Sigmoid colon (tissue), 7 donors: ENCODE results near the gene RBM48. TPM values are rescaled to one million over a fixed set of nuclear protein-coding genes. Genes with fewer than 3 reads are reported as not detected.

Source experiments
- DNase-seq: peaks from one replicate; pipeline ENCODE4 v3.0.0-alpha.2; 2019
- H3K27ac ChIP-seq, 4 donors: fragments of 200-600 bp; sonication (generic); one replicate each; pipeline ENCODE4 v1.5.1; 2016 to 2019; ENCODE audit warnings: mild to moderate bottlenecking in 1 of 4
- H3K27me3 ChIP-seq, 3 donors: fragments of 200-600 bp; sonication (generic); one replicate each; pipeline ENCODE4 v1.5.1; 2019; ENCODE audit warnings: mild to moderate bottlenecking in 1 of 3
- H3K36me3 ChIP-seq, 4 donors: fragments of 200-600 bp; sonication (generic); one replicate each; pipeline ENCODE4 v1.5.1; 2016 to 2019
- H3K4me1 ChIP-seq, 4 donors: fragments of 200-600 bp; sonication (generic); one replicate each; pipeline ENCODE4 v1.5.1; 2017 to 2019
- H3K4me3 ChIP-seq, 4 donors: fragments of 200-600 bp; sonication (generic); one replicate each; pipeline ENCODE4 v1.5.1; 2017 to 2019; ENCODE audit warnings: mild to moderate bottlenecking in 2 of 4, moderate library complexity in 1 of 4
- H3K9me3 ChIP-seq, 4 donors: fragments of 200-600 bp in 3 of 4; sonication (generic) in 3 of 4; one replicate each; pipeline versions ENCODE4 v1.5.1 to v1.6.1; 2013 to 2019
- EP300 ChIP-seq, 4 donors: sonication (generic); formaldehyde crosslinking; IDR thresholded peaks; one replicate each; pipeline ENCODE4 v1.6.1; 2017; ENCODE audit warnings: antibody characterized with exemption in 4 of 4
- POLR2A ChIP-seq, 2 donors: fragments of 450-650 bp; IDR thresholded peaks; one replicate each; pipeline ENCODE4 v1.6.1; 2016; ENCODE audit warnings: antibody characterized with exemption in 2 of 2, mild to moderate bottlenecking in 2 of 2, moderate library complexity in 2 of 2
- POLR2AphosphoS5 ChIP-seq, 4 donors: sonication (generic); formaldehyde crosslinking; IDR thresholded peaks; one replicate each; pipeline ENCODE4 v1.6.1; 2017; ENCODE audit warnings: antibody characterized with exemption in 4 of 4
- WGBS, 2 donors: extraction: QIAGEN DNeasy Blood & Tissue Kit; methylation state at CpG; one replicate each; pipeline ENCODE4 v1.1.7; 2013; 5-methylcytosine and 5-hydroxymethylcytosine counted together
- intact Hi-C: fragments of 100-400 bp; cut with DNase I; formaldehyde crosslinking; loops from one replicate; pipeline ENCODE4 v1.15.1; 2023
- polyA plus RNA-seq, 3 donors: library from polyadenylated mRNA; stranded (reverse); fragments of 200-250 nt; gene quantifications; one replicate each; pipeline ENCODE4 v1.2.3, GENCODE V29; 2013
- total RNA-seq, 4 donors: library from RNA; depleted of rRNA; stranded (reverse); fragments of >200 nt; gene quantifications; one replicate each; pipeline ENCODE4 v1.1.0, GENCODE V29; 2016
- TF ChIP-seq, protein P1 (sequence below), 4 experiments: fragments of 450-650 bp in 3 of 4; fragments of 200-600 bp in 1 of 4; IDR thresholded peaks; one replicate each; pipeline ENCODE4 v1.5.1; 2016 to 2019; ENCODE audit warnings: antibody characterized with exemption in 4 of 4, mild to moderate bottlenecking in 3 of 4, moderate library complexity in 2 of 4
- donor health status: healthy with polysubstance abuse.
- donor health status: Bipolar disorder and iron deficiency.
- donor health status: healthy.

RBM48 gene
- total and polyA plus RNA-seq, 7 donors: 6.0 to 20.4 (median 7.5) TPM

DNA sequence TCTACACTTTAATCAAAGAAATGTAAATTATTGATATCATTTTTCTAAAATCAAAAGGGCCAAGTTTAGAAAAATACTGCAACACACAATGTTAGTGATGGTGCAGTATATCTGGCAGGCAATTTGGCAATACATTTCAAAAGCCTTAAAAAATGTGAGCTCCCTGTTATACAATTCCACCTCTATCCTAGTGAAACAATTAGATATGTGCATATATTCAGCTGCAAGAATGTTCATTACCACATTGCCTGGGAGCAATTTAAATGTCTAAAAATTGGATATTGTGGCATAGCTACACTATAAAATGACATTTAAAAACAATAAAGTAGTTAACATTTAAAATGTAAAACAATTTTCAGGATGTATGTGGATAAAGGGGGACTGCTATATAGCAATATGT, 40.8 kb upstream of the RBM48 start:
- DNase-seq: no peak
- intact Hi-C loops: no loop called here
- TF ChIP-seq POLR2AphosphoS5 (IDR thresholded peaks at IDR 0.05): no peak
- no peaks in the 10 kb centered on the region for H3K9me3 ChIP-seq
- no peak overlapping the region for H3K4me3 ChIP-seq
- peaks cover 4 to 79% (median 40%) of the 10 kb centered on the region in 4 donors for H3K36me3 ChIP-seq
- H3K4me1 ChIP-seq: no peaks in the 10 kb centered on the region
- no peak overlapping the region for H3K27ac ChIP-seq
- no peaks in the 10 kb centered on the region for H3K27me3 ChIP-seq

DNA sequence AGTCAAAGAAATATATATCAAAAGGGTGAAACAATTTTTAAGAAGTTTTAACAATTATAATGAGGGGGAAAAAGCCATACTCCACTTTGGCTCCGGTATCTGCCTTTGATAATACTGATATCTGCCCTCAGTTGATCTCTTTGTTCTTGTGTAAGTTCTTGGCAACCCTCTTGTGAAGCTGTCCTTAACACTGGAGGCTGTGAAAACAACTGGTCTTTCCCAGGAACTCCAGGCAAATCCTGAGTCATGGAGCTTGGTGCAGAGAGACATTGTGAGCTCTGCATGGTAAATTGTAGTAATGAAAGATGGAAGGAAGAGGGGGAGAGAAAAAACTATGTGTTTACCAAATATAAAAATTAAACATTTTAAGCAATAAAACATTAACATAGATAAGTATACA, 39.0 kb upstream of the RBM48 start:
- 97 to 100% methylated on average over 1 of the region's 1 CpG for WGBS, 2 donors
- peaks cover 4 to 97% (median 52%) of the 10 kb centered on the region in 4 donors for H3K36me3 ChIP-seq
- intact Hi-C loops: loop anchor here (10.0 kb wide), 1 partner anchor 275 kb away; no protein-coding TSS in a partner anchor

DNA sequence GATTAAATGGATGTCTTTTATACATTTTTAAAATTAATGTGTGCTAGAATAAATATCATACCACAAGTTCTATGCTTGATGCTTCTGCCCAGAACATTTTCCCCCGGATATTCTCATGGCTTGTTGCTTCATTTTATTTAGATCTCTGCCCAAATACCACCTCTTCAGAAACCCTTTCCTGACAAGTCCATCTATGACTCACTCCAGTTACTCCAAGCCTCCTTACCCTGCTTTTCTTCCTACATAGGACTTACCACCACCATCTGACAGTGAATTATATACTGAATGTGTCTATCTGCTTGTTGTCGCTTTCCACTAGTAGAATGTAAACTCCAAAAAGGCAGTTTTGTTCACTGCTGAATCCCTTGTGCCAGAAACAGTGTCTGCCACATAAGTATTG, 31.7 kb upstream of the RBM48 start:
- Histone ChIP-seq H3K36me3 (peaks cover 19 to 100% (median 38%) of the 10 kb centered on the region in 4 donors), H3K27me3 (no peaks in the 10 kb centered on the region), H3K4me3 (no peak overlapping the region), H3K9me3 (no peaks in the 10 kb centered on the region), H3K4me1 (no peaks in the 10 kb centered on the region), H3K27ac (no peak overlapping the region)
- intact Hi-C loops: loop anchor here (10.0 kb wide), 1 partner anchor 282 kb away; no protein-coding TSS in a partner anchor
- WGBS, 2 donors: 94 to 95% methylated on average over 2 of the region's 2 CpGs
- DNase-seq: no peak
- no peak for TF ChIP-seq POLR2A (IDR thresholded peaks at IDR 0.05)
- no peak for TF ChIP-seq POLR2AphosphoS5 (IDR thresholded peaks at IDR 0.05)
- TF ChIP-seq EP300 (IDR thresholded peaks at IDR 0.05): no peak

More for the DNA sequence above, 39.0 kb upstream of the RBM48 start:
- H3K4me3 ChIP-seq: no peak overlapping the region
- TF ChIP-seq POLR2AphosphoS5 (IDR thresholded peaks at IDR 0.05) (no peak), POLR2A (IDR thresholded peaks at IDR 0.05) (no peak), EP300 (IDR thresholded peaks at IDR 0.05) (no peak)
- TF ChIP-seq, protein P1, sequence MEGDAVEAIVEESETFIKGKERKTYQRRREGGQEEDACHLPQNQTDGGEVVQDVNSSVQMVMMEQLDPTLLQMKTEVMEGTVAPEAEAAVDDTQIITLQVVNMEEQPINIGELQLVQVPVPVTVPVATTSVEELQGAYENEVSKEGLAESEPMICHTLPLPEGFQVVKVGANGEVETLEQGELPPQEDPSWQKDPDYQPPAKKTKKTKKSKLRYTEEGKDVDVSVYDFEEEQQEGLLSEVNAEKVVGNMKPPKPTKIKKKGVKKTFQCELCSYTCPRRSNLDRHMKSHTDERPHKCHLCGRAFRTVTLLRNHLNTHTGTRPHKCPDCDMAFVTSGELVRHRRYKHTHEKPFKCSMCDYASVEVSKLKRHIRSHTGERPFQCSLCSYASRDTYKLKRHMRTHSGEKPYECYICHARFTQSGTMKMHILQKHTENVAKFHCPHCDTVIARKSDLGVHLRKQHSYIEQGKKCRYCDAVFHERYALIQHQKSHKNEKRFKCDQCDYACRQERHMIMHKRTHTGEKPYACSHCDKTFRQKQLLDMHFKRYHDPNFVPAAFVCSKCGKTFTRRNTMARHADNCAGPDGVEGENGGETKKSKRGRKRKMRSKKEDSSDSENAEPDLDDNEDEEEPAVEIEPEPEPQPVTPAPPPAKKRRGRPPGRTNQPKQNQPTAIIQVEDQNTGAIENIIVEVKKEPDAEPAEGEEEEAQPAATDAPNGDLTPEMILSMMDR (IDR thresholded peaks at IDR 0.05): no peak
- no peak overlapping the region for H3K27ac ChIP-seq
- H3K9me3 ChIP-seq: no peaks in the 10 kb centered on the region
- H3K27me3 ChIP-seq: no peaks in the 10 kb centered on the region
- no peaks in the 10 kb centered on the region for H3K4me1 ChIP-seq
- no peak for DNase-seq

DNA sequence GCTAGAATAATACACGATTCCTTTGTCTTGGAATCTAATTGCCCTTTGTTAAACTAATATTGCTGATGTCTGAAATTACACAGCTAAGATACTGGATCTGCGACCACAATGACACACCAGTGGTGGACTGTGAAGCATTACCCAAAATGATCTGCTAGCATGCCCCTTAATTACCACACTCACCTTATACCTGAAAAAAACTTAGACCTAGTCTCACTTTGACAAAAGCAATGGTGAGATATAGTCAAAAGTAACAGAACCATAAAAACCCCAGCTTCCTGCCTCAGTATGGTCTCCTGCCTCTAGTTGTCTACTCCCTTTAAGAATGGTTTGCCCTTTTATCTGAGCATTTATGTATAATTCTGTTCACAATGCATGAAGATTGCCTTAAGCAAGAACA, 30.0 kb upstream of the RBM48 start:
- Histone ChIP-seq H3K36me3 (peaks cover 15 to 100% (median 27%) of the 10 kb centered on the region in 4 donors), H3K4me1 (no peaks in the 10 kb centered on the region), H3K9me3 (no peaks in the 10 kb centered on the region), H3K27me3 (no peaks in the 10 kb centered on the region), H3K4me3 (no peak overlapping the region), H3K27ac (no peak overlapping the region)
- TF ChIP-seq EP300 (IDR thresholded peaks at IDR 0.05): no peak
- TF ChIP-seq POLR2AphosphoS5 (IDR thresholded peaks at IDR 0.05): no peak
- no peak for TF ChIP-seq POLR2A (IDR thresholded peaks at IDR 0.05)
- TF ChIP-seq, protein P1 (IDR thresholded peaks at IDR 0.05): no peak
- intact Hi-C loops: loop anchor here (10.0 kb wide), 1 partner anchor 284 kb away; no protein-coding TSS in a partner anchor
- WGBS, 2 donors: 91 to 93% methylated on average over 2 of the region's 2 CpGs
- DNase-seq: no peak

GRCh38 chr7:92503767-92504166, 24.8 kb upstream of the RBM48 start:
- H3K27me3 ChIP-seq: no peaks in the 10 kb centered on the region
- peaks cover 18 to 98% (median 25%) of the 10 kb centered on the region in 4 donors for H3K36me3 ChIP-seq
- intact Hi-C loops: no loop called here
- TF ChIP-seq, protein P1 (IDR thresholded peaks at IDR 0.05): no peak
- no peak for TF ChIP-seq POLR2A (IDR thresholded peaks at IDR 0.05)
- TF ChIP-seq POLR2AphosphoS5 (IDR thresholded peaks at IDR 0.05): no peak
- TF ChIP-seq EP300 (IDR thresholded peaks at IDR 0.05): no peak
- H3K4me1 ChIP-seq: no peaks in the 10 kb centered on the region
- no peak overlapping the region for H3K4me3 ChIP-seq
- no peak overlapping the region for H3K27ac ChIP-seq
- WGBS, 2 donors: 81 to 91% methylated on average over 2 of the region's 2 CpGs
- no peak for DNase-seq
- no peaks in the 10 kb centered on the region for H3K9me3 ChIP-seq

GRCh38 chr7:92504563-92504962, 24.0 kb upstream of the RBM48 start:
- no peaks in the 10 kb centered on the region for H3K9me3 ChIP-seq
- no peak overlapping the region for H3K4me3 ChIP-seq
- WGBS, 2 donors: 96 to 98% methylated on average over 3 of the region's 3 CpGs
- H3K27ac ChIP-seq: no peak overlapping the region
- no peaks in the 10 kb centered on the region for H3K27me3 ChIP-seq
- TF ChIP-seq, protein P1 (IDR thresholded peaks at IDR 0.05): no peak
- TF ChIP-seq POLR2AphosphoS5 (IDR thresholded peaks at IDR 0.05) (no peak), POLR2A (IDR thresholded peaks at IDR 0.05) (no peak), EP300 (IDR thresholded peaks at IDR 0.05) (no peak)
- H3K4me1 ChIP-seq: no peaks in the 10 kb centered on the region
- DNase-seq: no peak
- intact Hi-C loops: no loop called here
- peaks cover 12 to 98% (median 22%) of the 10 kb centered on the region in 4 donors for H3K36me3 ChIP-seq
